ENCODE results near the gene SORCS2.

The SORCS2 gene

GRCh38 chr4:7343081-7343655 is 150.8 kb downstream of the SORCS2 start:
- DNase-seq (ENCODE audit: low read depth) = no peak
- TF ChIP-seq CTCF (IDR thresholded peaks at IDR 0.05; ENCODE audit: control insufficient read depth, insufficient read depth, low read depth, low read length, missing control alignments) = no peak
- no peak overlapping the region for H3K4me3 ChIP-seq (ENCODE audit: control insufficient read depth, low read depth, low read length)

- H3K4me3 ChIP-seq (ENCODE audit: control insufficient read depth, low read depth, low read length) = no peak overlapping the region
- no peak for DNase-seq (ENCODE audit: low read depth)
Measured at GRCh38 chr4:7343950-7344349, 151.6 kb downstream of the SORCS2 start.

GRCh38 chr4:7344636-7345155 is 152.4 kb downstream of the SORCS2 start:
- H3K4me3 ChIP-seq (ENCODE audit: control insufficient read depth, low read depth, low read length) = no peak overlapping the region
- no peak for DNase-seq (ENCODE audit: low read depth)
- no peak for TF ChIP-seq CTCF (IDR thresholded peaks at IDR 0.05; ENCODE audit: control insufficient read depth, insufficient read depth, low read depth, low read length, missing control alignments)

More at GRCh38 chr4:7343950-7344349, 151.6 kb downstream of the SORCS2 start:
- no peak for TF ChIP-seq CTCF (IDR thresholded peaks at IDR 0.05; ENCODE audit: control insufficient read depth, insufficient read depth, low read depth, low read length, missing control alignments)

- DNase-seq (ENCODE audit: low read depth) = peak; percentile 27
- TF ChIP-seq CTCF (IDR thresholded peaks at IDR 0.05; ENCODE audit: control insufficient read depth, insufficient read depth, low read depth, low read length, missing control alignments) = no peak
- no peak overlapping the region for H3K4me3 ChIP-seq (ENCODE audit: control insufficient read depth, low read depth, low read length)
Measured at GRCh38 chr4:7347981-7348380, 155.6 kb downstream of the SORCS2 start.

GRCh38 chr4:7348946-7349900 is 156.9 kb downstream of the SORCS2 start:
- TF ChIP-seq CTCF (IDR thresholded peaks at IDR 0.05; ENCODE audit: control insufficient read depth, insufficient read depth, low read depth, low read length, missing control alignments) = no peak
- no peak overlapping the region for H3K4me3 ChIP-seq (ENCODE audit: control insufficient read depth, low read depth, low read length)
- DNase-seq (ENCODE audit: low read depth) = no peak

- TF ChIP-seq CTCF (IDR thresholded peaks at IDR 0.05; ENCODE audit: control insufficient read depth, insufficient read depth, low read depth, low read length, missing control alignments) = no peak
Measured at GRCh38 chr4:7350396-7350795, 158.1 kb downstream of the SORCS2 start.

More at GRCh38 chr4:7350396-7350795, 158.1 kb downstream of the SORCS2 start:
- DNase-seq (ENCODE audit: low read depth) = no peak
- H3K4me3 ChIP-seq (ENCODE audit: control insufficient read depth, low read depth, low read length) = no peak overlapping the region
